ENCODE data around the gene ENHO. TPM values are rescaled to one million over a fixed set of nuclear protein-coding genes. Genes with fewer than 3 reads are reported as not detected.

Gene ENHO
- total RNA-seq, 2 experiments from 2014 or later = not detected

GRCh38 chr9:34477541-34477940 lies 45.2 kb downstream of the ENHO start:
- Mint-ChIP-seq H3K27ac (no peak overlapping the region), H3K4me3 (no peak overlapping the region), H3K36me3 (ENCODE audit: low read depth) (no peaks in the 10 kb centered on the region), H3K27me3 (peaks cover 5% of the 10 kb centered on the region), H3K4me1 (ENCODE audit: low read depth) (no peaks in the 10 kb centered on the region), H3K9me3 (no peaks in the 10 kb centered on the region)
- no peak for TF ChIP-seq CTCF (IDR thresholded peaks at IDR 0.05)
- no peak for DNase-seq
- intact Hi-C loops (cut with micrococcal nuclease) = no loop called here
- ChIA-PET CTCF (interaction anchor here (1.0 to 2.0 kb wide), 3 partner anchors 22 to 74 kb away, joined by 3 to 8 read pairs (median 4); no protein-coding TSS in a partner anchor), POLR2A (interaction anchor here (0.6 kb wide), 1 partner anchor 30 kb away, joined by 3 read pairs; no protein-coding TSS in a partner anchor)
- ATAC-seq = no peak

- CTCF ChIA-PET = interaction anchor here (0.9 kb wide), 1 partner anchor 29 kb away, joined by 3 read pairs; no protein-coding TSS in a partner anchor
These were observed 47.7 kb downstream of the ENHO start for GRCh38 chr9:34475097-34475496.

More at GRCh38 chr9:34475097-34475496, 47.7 kb downstream of the ENHO start:
- intact Hi-C loops (cut with micrococcal nuclease) = no loop called here
- H3K9me3 Mint-ChIP-seq = no peaks in the 10 kb centered on the region
- H3K4me1 Mint-ChIP-seq (ENCODE audit: low read depth) = no peaks in the 10 kb centered on the region
- POLR2A ChIA-PET = interaction anchor here (0.8 kb wide), 1 partner anchor 22 kb away, joined by 3 read pairs; no protein-coding TSS in a partner anchor
- ATAC-seq (no peak), DNase-seq (no peak)
- TF ChIP-seq CTCF (IDR thresholded peaks at IDR 0.05) = no peak
- H3K36me3 Mint-ChIP-seq (ENCODE audit: low read depth) = no peaks in the 10 kb centered on the region
- H3K27me3 Mint-ChIP-seq = peaks cover 5% of the 10 kb centered on the region
- no peak overlapping the region for H3K27ac Mint-ChIP-seq
- no peak overlapping the region for H3K4me3 Mint-ChIP-seq

Other genes with a start within 250 kb of the ENHO start
- gene KIF24, start 193.7 kb downstream of the ENHO start, total RNA-seq = 1 to 10 TPM; 5.8 to 5.9 TPM
- 10 to 100 TPM; 35.3 to 38.4 TPM for gene NUDT2, start 193.4 kb downstream of the ENHO start, total RNA-seq
- gene MYORG, start 146.1 kb downstream of the ENHO start, total RNA-seq = 1 to 10 TPM; 4.1 to 5.5 TPM
- 1 to 10 TPM; 8.2 to 9.2 TPM for gene FAM219A, start 64.4 kb downstream of the ENHO start, total RNA-seq
- gene DNAI1, start 64.2 kb downstream of the ENHO start, total RNA-seq = under 1 TPM in 1 of 2 experiments, not detected in 1; 0.18 TPM
- gene CNTFR, start 66.7 kb upstream of the ENHO start, total RNA-seq = not detected
- 10 to 100 TPM; 37.9 to 38.7 TPM for gene RPP25L, start 89.1 kb upstream of the ENHO start, total RNA-seq
- gene DCTN3, start 97.5 kb upstream of the ENHO start, total RNA-seq = 10 to 100 TPM; 52.7 to 61.0 TPM
- under 1 TPM; 0.29 to 0.32 TPM for gene ARID3C, start 106.1 kb upstream of the ENHO start, total RNA-seq
- gene SIGMAR1, start 114.8 kb upstream of the ENHO start, total RNA-seq = 10 to 100 TPM; 80.7 to 81.2 TPM
- gene GALT, start 123.7 kb upstream of the ENHO start, total RNA-seq = 10 to 100 TPM; 42.8 to 44.5 TPM
- 10 to 100 TPM; 17.4 to 20.7 TPM for gene IL11RA, start 129.2 kb upstream of the ENHO start, total RNA-seq
- gene CCL27, start 139.7 kb upstream of the ENHO start, total RNA-seq = under 1 TPM in 1 of 2 experiments, not detected in 1; 0.43 TPM
- not detected for gene CCL19, start 168.3 kb upstream of the ENHO start, total RNA-seq
- gene CCL21, start 187.1 kb upstream of the ENHO start, total RNA-seq = not detected

Measured in activated CD8-positive, alpha-beta T cell treated with anti-CD3 and anti-CD28 coated beads for 36 hours (primary cell).